GM18909 (cell line): ENCODE results near the gene TIMM44.
"Not testable (repeated sequence)": the region's sequence is repeated elsewhere in the genome, so short reads cannot be mapped to it uniquely, and the experiment has no call there.

Experiments used
- ATAC-seq: cut with Tn5 transposase; IDR thresholded peaks from one replicate; pipeline ENCODE4 v1.9.1; 2021; ENCODE audit warnings: mild to moderate bottlenecking; ENCODE audit not compliant: unreplicated experiment, poor library complexity

TIMM44 gene

DNA sequence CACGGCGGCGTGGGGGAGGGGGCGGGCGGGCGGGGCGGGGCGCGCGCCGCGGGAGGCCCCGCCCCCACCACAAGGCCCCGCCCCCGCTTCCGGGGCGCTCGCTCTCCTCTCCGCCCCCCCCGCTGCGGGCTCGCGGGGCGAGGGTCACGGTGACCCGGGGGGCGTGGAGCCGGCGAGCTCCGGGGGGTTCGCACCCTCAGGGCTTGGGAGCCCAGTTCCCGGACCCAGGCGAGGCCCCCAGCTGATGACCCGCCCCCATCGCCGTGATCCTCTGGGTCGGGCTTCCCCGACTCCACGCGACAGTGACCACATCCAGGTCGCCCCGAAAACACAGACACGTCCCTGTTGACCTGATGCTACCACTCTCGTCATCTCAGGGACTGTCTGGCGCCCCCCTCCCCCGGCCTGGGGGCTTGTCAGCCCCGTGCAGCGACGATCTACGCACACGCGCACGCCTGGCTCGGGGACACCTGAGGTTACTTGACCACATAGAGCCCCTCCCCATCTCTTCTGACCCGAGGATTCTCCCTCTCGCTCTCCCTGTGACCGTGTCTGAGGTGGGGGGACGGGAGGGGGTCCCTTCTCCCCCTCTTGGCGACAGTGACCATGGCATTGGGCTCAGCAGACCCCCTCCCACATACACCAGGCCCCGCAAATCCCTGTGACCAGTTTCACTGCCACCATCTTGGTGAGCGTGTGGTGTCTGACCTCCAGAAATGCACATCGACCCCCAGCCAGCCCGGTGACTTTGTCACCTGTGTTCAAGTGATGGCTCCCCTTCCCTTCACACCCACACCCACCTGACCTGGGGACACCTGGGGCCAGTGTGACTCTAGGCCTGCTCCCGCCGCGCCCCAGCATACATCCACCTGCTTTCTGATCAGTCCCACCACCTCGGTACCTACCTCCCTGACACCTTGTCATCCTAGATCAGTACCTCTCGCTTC lies 39.1 kb downstream of the TIMM44 start:
- ATAC-seq, result peak; percentile 39

DNA sequence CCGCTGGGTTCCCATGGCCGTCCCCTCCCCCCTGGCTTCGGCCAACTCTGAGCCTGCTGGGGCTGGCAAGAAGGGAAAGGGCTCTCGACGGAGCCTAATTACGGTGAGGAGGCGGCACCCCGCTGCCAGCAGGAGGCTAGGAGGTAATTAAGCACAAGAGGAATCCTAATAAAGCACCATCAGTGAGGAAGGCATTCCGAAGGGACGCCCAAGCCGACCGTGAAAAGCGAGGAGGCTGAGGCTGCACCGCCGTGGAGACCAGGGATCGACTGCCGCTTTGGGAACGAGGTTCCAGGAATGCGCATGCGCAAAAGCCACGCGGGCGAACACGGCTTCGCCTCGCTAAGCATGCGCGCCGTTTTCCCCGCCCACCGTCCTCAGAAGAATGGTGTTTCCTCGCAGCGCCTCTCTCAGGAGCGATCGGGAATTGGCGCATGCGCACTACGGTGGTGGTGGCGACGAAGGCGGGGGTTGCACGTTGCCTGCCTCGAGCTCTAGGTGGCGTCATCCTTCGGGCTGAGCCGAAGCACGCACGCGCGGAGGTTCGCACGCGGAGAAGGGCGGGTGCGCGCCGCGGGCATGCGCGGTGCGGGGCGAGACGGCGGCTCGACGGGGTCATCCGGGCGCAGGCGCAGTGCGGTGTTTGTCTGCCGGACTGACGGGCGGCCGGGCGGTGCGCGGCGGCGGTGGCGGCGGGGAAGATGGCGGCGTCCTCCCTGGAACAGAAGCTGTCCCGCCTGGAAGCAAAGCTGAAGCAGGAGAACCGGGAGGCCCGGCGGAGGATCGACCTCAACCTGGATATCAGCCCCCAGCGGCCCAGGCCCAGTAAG lies 40.0 kb downstream of the TIMM44 start, which contains the start of gene MAP2K7:
Gene MAP2K7, plus strand, starts transcription at position 634 of the 830 bp plus-strand sequence. Its CDS starts 68 bp downstream, at position 702.
- ATAC-seq, result peak; percentile 83

DNA sequence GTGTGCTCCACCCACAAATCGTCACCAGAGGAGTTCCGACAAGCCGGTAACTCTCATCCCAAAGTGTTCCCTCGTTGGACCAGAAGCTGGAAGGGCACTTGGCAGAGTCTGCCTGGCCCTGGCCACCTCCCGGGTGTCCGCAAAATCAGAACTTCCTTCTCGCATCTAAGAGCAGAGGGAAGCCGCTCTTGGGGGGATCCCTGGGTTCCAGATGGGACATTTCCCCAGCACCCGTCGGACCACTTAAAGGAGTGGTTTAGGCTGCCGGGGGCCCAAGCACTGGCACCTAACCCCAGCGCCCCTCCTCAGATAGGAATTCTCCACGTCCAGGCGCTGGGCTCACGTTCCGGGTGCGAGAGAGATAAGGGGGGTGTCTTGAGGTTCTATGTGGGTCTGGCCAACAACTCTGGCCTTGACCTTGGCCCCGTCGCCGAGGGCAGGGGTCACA lies 40.6 kb downstream of the TIMM44 start:
- no peak for ATAC-seq

DNA sequence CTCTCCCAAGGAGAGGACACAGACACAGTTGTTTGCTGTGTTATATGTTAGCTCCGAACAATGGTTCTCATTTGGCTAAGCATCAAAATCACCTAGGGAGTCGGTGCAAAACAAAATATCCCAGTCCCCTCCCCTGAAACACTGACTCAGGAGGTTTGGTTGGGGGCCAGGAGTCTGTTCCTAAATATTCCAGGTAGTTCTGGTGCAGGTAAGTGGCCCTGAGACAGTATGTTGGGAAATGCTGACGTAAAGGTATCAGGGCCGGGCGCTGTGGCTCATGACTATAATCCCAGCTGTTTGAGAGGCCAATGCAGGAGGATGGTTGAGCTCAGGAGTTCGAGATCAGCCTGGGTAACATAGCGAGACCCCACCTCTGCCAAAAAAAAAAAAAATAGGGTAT lies 42.1 kb downstream of the TIMM44 start:
- no peak for ATAC-seq

DNA sequence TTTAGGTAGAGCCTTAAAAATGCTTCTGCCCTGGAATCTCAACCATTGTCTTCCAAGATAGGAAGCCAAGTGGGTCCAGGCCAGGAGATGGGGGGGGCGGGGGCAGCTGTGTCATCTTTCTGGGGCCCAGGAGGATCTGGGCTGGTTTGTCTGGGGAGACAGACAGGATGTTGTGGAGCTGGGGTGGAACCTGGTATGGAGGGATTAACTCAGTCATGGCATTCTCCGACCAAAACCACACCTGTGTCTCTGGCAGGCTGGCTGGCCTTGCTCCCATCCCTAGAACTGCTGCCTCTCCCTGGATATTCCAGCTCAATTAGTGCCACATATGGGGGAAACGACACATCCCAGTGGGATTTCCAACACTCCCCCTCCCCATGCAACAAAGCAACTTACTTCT lies 42.5 kb downstream of the TIMM44 start:
- no peak for ATAC-seq

DNA sequence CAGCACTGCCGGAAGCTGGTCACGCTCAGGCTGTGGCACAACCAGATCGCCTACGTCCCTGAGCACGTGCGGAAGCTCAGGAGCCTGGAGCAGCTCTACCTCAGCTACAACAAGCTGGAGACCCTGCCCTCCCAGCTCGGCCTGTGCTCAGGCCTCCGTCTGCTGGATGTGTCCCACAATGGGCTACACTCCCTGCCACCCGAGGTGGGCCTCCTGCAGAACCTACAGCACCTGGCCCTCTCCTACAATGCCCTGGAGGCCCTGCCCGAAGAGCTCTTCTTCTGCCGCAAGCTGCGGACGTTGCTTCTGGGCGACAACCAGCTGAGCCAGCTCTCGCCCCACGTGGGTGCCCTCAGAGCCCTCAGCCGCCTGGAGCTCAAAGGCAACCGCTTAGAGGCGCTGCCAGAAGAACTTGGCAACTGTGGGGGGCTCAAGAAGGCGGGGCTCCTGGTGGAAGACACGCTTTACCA lies 43.0 kb downstream of the TIMM44 start:
- no peak for ATAC-seq

DNA sequence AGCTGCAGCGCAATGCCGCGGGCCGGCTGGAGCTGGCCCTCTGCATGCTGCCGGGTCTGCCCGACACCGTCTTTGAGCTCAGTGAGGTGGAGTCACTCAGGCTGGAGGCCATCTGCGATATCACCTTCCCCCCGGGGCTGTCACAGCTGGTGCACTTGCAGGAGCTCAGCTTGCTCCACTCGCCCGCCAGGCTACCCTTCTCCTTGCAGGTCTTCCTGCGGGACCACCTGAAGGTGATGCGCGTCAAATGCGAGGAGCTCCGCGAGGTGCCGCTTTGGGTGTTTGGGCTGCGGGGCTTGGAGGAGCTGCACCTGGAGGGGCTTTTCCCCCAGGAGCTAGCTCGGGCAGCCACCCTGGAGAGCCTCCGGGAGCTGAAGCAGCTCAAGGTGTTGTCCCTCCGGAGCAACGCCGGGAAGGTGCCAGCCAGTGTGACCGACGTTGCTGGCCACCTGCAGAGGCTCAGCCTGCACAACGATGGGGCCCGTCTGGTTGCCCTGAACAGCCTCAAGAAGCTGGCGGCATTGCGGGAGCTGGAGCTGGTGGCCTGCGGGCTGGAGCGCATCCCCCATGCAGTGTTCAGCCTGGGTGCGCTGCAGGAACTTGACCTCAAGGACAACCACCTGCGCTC lies 43.6 kb downstream of the TIMM44 start:
- ATAC-seq, result no peak

DNA sequence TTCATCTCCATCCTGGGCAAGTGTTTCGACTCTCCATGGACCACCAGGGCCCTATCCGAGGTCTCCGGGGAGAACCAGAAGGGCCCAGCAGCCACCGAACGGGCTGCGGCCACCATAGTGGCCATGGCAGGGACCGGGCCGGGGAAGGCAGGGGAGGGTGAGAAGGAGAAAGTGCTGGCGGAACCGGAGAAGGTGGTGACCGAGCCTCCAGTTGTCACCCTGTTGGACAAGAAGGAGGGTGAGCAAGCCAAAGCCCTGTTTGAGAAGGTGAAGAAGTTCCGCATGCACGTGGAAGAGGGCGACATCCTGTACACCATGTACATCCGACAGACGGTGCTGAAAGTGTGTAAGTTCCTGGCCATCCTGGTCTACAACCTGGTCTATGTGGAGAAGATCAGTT lies 44.5 kb downstream of the TIMM44 start:
- no peak for ATAC-seq

DNA sequence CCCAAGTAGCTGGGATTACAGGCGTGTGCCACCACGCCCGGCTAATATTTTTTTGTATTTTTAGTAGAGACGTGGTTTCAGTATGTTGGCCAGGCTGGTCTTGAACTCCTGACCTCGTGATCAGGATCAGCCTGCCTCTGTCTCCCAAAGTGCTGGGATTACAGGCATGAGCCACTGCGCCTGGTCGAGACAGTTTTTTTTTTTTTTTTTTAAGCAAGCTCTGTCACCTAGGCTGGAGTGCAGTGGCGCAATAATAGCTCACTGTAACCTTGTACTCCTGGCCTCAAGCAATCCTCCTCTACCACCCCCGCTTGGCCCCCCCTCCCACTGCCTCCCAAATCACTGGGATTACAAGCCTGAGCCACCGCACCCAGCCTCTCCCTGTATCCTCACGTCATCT lies 46.2 kb downstream of the TIMM44 start:
- ATAC-seq, result no peak

DNA sequence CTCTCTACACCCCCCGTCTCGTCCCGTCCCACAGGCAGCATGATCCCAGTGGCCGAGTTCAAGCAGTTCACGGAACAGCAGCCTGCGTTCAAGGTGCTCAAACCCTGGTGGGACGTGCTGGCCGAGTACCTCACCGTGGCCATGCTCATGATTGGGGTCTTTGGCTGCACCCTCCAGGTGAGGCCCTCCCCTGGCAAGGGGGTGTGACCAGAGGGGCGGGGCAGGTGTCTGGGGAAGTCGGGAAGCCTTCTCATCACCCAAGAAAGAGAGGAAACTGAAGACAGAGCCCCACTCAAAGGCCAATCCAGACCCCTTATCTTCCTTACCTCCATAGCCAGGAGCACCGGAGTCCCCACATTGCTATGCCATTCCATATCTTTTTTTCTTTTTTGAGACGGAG lies 47.9 kb downstream of the TIMM44 start:
- no peak for ATAC-seq

DNA sequence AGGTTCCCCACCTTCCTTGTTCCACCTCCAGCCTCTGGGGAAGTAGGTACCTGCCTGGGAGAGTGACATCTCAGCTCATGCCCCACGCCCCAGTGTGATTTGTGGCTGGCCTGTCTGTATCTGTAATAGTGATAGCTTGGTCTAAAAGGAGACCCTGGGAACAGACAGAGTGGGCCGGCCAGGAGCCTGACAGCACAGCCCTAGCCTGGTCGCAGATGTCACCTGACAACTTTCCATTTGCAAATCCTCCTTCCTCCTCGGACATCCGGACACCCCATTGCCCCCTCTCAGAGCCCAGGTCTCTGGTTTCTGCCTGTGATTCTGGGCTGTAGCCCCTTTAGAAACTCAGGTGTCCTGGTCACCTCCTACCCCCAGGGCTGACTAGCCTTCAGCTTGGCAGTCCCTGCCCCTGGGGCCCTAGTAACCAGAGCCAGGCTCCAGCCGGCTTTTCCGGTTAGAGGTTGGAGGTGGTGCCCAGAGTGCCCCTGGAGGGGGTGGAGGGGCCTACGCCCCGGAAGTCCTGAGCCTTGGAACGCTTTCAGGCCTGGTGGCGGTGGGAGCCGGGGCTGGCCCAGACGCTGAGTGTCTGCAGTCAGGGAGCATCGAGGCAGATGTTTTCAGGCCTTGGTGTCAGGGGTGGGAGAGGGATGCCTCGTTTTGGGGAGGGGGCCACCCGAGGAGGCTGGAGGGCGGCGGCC lies 48.7 kb downstream of the TIMM44 start:
- no peak for ATAC-seq

DNA sequence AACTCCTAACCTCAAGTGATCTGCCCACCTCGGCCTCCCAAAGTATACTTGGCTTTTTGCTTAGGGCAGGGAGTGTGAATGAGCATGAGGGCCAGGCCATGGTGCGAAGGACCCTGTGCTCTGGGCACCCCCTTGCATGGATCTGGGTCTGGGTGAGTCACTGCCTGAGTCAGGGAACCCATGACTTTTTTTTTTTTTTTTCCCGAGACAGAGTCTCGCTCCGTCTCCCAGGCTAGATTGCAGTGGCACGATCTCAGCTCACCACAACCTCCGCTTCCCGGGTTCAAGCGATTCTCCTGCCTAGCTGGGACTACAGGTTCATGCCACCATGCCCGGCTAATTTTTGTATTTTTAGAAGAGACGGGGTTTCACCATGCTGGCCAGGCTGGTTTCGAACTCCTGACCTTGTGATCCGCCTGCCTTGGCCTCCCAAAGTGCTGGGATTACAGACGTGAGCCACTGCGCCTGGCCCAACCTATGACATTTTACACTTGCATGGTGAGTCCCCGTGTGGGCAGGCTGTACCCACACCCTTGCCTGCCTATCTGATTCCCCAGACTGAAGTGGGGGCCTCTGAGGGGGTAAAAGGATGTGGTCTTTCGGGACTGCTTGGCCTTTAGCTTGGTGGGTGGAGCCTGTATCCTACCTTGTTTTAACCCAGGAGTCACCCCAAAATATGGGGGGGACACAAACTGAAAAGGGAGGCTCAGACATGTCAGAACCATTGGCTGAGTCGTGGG lies 49.9 kb downstream of the TIMM44 start:
- not testable (repeated sequence) for ATAC-seq

DNA sequence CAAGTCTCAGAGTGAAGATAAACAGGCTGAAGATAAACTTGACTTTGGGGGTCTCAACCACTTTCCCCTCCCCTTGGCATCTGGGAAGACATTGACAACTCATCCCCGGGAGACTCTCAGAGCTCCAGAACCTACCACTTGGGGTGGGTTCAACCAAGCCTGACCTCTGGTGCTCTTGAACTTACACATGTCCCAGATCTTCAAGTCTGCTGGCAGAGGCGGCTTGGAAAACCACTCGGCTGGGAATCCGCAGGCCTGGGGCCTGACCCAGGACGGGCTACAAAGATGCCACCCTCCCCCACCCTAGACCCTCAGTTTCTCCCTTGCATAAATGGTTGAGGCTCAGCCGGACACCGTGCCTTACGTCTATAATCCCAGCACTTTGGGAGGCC lies 54.6 kb downstream of the TIMM44 start:
- ATAC-seq, result no peak

DNA sequence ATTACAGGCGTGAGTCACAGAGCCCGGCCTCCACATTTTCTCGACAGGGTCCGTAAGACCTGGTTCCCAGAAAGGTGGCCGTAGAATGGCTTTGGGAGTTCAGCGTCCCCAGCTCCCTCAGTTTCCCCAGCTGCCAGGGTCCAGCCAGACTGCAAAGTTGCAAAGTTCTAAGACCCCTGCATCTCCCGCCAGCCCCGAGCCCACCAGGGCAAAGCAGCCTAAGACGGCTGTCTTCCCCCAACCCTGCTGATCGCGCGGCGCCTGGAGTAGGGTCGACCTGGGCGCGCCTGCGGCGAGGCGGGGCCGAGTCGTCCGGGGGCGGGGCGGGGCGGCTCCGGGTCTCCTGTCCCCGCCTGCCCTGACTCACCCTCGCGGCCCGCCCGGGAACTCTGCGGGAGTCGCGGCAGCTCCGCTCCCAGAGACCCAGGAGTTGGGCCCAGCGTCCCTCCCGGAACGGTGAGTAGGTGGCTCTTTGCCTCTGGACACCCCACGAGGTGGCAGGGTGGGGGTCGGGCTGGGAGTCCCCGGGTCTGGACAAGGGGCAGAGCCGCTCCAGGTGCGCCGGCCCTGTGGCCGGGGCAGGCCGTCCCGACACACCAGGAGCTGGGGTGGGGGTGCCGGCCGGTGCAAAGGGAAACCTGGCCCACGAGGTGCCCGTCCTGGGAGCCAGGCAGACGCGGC lies 55.2 kb downstream of the TIMM44 start, which contains the start of gene LRRC8E:
Gene LRRC8E, plus strand, starts transcription at position 366 of the 681 bp plus-strand sequence. CDS start 7,094 bp downstream, outside the sequence.
- ATAC-seq, result no peak

DNA sequence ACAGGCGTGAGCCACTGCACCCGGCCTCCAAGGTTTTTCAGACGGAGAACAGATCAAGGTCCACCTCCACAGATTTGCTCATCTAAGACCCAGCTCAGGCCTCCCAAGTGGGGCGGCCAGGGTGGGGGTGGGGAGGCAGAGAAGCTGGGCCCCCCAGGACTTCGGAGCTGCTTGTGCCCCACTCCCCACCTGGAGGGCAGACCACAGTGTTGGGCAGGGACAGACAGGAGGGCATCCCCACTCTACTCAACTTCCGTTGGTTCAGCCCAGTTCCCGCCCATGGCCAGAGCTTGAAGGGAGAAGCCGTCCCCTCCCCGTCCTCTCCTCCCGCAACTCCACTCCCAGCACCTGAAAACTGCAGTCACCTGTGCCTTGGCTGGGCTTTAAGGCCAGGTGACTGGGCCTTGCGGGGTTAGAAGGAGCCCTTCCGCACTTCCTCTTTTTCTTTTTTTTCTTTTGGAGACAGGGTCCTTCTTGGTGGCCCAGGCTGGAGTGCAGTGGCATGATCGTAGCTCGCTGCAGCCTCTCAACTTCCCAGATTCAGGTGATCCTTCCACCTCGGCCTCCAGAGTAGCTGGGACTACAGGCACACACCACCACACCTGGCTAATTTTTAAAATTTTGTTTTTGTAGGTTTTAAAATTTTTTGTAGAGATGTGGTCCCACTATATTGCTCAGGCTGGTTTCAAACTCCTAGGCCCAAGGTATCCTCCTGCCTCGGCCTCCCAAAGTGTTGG lies 55.9 kb downstream of the TIMM44 start:
- ATAC-seq, result no peak

DNA sequence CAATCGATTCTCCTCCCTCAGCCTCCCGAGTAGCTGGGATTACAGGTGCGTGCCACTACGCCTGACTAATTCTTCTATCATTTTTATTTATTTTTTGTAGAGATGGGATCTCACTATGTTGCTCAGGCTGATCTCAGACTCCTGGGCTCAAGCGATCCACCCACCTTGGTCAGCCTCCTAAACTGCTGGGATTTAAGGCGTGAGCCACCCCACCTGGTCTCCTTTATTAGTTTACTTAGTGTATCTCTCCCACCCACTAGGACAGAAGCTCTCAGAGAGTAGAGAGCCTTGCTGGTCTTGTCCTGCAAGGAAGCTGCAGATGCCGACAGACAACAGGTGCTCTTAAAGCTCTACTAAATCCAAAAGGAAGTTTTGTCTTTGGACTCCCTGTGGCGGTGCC lies 57.6 kb downstream of the TIMM44 start:
- ATAC-seq, result no peak

DNA sequence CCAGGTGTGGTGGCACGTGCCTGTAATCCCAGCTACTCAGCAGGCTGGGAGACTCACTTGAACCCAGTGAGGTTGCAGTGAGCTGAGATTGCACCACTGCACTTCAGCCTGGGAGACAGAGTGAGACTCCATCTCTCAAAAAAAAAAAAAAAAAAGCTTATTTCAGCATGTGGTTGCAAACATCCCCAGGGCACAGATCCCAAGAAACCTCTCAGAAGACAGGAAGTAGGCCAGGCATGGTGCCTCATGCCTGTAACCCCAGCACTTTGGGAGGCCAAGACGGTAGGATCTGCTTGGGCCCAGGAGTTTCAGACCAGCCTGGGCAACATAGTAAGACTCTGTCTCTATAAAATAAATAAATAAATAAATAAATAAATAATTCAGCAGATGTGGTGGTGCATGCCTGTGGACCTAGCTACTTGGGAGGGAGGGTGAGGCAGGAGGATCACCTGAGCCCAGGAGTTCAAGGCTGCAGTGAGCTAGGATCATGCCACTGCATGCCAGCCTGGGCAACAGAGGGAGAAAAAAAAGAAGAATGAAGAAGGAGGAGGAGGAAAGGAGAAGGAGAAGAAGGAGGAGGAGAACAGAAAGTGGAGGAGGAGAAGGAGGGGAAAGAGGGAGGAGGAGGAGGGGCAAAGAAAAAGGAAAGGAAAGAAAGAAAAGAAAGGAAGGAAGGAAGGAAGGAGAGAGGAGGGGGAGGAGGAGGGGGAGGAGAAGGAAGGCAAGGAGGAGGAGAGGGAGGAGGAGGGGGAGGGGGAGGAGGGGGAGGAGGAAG lies 59.5 kb downstream of the TIMM44 start:
- no peak for ATAC-seq
